LNCaP clone FGC (cell line): ENCODE results near the gene GSG1.

Experiments used
- DNase-seq: peaks from one replicate; pipeline ENCODE4 v3.0.0-alpha.2; 2011; ENCODE audit warnings: low read depth
- H3K4me3 ChIP-seq: 2 replicates; pipeline ENCODE4 v1.5.1; 2011; ENCODE audit warnings: mild to moderate bottlenecking, low read depth, low read length, control low read depth
- TF ChIP-seq, protein P1 (sequence below): IDR thresholded peaks from 2 replicates; pipeline ENCODE4 v1.5.1; 2012; ENCODE audit warnings: mild to moderate bottlenecking; ENCODE audit not compliant: control insufficient read depth, insufficient read depth; ENCODE audit errors: extremely low read depth

GSG1 gene

DNA sequence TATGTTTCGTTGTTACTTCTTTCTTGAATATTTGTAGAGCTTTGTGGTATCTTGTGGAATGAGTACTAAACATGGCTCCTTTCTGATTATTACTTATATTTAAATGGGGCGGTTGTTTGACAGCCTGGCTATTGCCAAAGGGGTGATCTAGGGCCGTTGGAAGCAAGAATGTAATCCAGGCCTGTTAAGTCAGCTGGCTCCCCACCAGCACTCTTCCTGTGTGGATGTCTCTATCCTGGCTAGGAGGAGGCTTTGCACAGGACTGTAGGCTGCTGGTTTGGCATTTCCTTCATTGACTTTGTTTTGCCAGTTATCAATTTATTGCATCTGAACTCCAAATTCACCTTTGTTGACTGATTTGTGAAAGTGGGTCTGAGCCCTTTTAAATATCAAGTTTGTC, 53.7 kb downstream of the GSG1 start:
- TF ChIP-seq, protein P1, sequence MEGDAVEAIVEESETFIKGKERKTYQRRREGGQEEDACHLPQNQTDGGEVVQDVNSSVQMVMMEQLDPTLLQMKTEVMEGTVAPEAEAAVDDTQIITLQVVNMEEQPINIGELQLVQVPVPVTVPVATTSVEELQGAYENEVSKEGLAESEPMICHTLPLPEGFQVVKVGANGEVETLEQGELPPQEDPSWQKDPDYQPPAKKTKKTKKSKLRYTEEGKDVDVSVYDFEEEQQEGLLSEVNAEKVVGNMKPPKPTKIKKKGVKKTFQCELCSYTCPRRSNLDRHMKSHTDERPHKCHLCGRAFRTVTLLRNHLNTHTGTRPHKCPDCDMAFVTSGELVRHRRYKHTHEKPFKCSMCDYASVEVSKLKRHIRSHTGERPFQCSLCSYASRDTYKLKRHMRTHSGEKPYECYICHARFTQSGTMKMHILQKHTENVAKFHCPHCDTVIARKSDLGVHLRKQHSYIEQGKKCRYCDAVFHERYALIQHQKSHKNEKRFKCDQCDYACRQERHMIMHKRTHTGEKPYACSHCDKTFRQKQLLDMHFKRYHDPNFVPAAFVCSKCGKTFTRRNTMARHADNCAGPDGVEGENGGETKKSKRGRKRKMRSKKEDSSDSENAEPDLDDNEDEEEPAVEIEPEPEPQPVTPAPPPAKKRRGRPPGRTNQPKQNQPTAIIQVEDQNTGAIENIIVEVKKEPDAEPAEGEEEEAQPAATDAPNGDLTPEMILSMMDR = no peak

DNA sequence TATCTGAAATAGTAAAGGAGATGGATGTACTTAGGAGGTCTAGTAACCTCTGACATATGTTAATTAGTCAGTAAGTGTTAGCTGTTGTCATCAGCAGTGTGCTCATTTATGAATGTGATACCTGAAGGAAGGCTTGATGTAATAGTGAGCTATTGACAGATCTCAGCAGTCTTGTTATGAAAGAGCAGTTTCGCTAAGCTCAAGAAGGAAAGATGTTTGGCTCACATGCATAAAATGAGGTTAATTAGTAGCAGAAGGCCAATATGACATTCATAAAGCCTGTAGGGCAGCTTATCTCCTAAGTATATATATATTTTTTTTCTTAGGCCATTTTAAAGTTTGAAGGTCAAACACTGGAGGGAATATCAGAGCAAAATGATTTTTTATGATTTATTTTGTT, 56.5 kb downstream of the GSG1 start:
- H3K4me3 ChIP-seq = no peak overlapping the region
- DNase-seq = peak; percentile 76
- TF ChIP-seq, protein P1 = no peak

More for the DNA sequence above, 53.7 kb downstream of the GSG1 start:
- no peak overlapping the region for H3K4me3 ChIP-seq
- peak; percentile 35 for DNase-seq

DNA sequence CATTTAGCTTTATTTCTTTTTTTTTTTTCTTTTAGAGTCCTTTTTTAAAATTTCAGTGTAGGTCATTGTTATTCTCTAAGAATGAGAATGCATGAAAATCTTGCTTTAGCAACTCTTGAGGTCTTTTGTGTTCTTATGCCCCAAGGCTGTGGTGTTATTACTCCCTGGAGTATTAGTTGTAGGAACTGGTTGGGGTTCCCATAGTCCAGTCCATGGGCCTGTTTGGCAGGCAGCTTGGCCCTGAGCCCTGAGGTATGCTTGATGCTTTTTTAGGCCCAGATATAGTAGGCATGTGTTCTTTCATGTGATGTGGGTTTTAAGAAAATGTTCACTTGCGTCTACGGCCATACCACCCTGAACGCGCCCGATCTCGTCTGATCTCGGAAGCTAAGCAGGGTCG, 57.7 kb downstream of the GSG1 start:
- no peak overlapping the region for H3K4me3 ChIP-seq
- TF ChIP-seq, protein P1 = no peak
- DNase-seq = no peak

DNA sequence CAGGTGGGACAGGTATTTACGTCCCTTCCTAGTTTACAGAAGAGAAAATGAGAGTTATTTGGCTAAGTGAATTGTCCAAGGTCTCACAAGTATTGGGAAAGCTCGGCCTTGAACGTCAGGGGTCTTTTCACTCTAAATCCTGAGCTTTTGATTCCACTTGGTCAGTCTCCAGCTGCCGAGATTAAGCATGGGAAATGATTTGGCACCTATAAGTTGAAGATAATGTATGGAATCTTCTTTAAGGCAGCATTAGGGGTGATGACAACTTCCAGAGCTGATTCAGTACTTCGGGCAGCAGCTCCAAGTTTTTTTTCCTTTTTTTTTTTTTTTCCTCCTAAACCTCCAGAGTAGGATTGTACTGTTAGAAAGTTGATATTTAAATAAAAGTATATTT, 58.6 kb downstream of the GSG1 start:
- DNase-seq = no peak
- TF ChIP-seq, protein P1 = no peak
- peak overlapping the region; percentile 90 for H3K4me3 ChIP-seq

DNA sequence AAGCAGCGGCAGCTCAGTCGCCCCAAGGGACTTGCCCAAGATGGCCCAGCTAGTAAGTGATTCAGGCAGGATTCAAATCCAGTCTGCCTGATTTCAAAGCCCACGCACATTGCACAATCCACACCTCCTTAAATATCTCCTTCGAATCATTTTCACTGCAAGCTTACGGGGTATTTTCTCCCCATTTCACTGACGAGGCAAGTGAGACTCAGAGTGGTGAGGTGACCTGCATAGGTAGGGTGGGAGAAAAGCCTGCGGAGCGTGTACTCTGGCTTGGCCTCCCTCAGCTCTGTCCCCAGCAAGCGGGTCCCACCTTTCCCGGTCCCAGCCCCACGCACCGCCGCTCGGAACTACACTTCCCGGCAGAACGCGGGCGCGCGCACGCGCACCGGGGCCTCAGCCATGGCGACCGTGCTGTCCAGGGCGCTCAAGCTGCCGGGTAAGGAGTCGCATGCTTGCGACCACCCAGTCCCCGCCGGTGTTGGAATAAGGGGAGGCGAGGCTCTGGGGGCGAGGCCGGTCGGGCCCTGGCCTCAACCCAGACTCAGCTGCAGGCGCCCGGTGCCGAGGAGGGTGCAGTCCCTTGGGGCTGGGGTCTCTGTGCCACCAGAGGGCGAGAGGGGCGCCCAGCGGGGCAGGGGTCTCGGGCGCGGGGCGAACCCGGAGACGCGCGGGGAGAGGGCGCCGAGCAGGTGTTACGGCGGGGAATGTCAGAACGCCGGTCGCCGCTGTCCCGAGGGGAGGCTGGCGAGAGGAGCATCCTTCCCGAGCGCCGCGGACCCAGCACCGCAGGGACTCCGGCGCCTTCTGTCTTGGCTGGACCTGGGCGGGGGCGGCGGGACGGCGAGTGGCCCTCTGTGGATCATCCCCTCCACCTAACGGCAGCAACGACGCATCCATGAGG, 59.2 kb downstream of the GSG1 start, which contains the start of gene FAM234B:
TSS of gene FAM234B (plus strand) at position 380 of the 904 bp plus-strand sequence. CDS start at position 403, 23 bp downstream.
- DNase-seq = no peak
- TF ChIP-seq, protein P1 = no peak
- H3K4me3 ChIP-seq = peak within 1 kb of the TSS; percentile 90

DNA sequence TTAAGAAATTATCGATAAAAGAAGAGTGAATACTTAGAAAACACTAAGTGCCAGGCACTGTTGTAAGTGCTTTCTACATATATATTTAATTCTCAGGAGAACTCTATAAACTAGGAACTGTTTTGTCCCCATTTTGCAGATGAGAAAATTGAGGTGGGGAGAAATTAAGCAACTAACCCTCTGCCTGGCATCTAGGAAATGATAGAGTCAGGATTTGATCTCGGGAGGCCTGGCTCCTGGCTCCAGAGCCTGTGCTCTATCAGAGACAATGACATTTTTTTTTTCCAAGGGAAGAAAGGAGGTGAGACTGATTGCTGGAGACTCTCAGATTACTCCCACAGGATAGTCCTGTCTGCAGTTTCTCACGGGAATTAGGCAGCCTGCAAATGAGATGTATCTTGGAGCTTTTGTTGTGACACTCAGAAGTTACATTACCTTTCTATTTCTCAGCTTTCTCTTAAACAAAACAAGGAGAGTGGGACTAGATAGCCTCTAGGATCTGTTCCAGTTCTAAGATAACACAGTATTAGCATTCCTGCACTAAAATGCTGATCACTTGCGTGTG, 60.7 kb downstream of the GSG1 start:
- H3K4me3 ChIP-seq = no peak overlapping the region
- no peak for DNase-seq
- TF ChIP-seq, protein P1 = no peak
